Measurements from ENCODE around the gene NIPAL4.

NIPAL4 gene

GRCh38 chr5:157516626-157517325 is 56.8 kb downstream of the NIPAL4 start:
- no peak for DNase-seq (ENCODE audit: low spot score)

DNA sequence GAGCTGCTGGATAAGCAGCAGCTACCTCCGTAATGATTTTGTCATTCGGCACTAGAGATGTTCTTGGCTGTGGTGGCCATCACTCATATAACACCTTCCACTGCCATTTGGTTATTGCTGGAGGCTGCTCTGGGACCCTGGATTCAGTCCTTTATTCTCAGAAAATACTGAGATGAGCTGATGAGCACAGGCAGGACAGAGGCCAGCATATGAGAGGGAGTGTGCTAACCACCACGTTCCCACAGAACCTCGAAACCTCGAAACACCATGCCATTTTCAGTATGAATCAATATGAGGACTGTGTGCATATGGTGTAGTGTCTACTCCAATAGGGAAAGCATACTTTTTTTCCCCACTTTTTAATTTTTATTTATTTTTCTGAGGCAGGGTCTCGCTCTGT is 59.0 kb downstream of the NIPAL4 start:
- no peak for DNase-seq (ENCODE audit: low spot score)

DNA sequence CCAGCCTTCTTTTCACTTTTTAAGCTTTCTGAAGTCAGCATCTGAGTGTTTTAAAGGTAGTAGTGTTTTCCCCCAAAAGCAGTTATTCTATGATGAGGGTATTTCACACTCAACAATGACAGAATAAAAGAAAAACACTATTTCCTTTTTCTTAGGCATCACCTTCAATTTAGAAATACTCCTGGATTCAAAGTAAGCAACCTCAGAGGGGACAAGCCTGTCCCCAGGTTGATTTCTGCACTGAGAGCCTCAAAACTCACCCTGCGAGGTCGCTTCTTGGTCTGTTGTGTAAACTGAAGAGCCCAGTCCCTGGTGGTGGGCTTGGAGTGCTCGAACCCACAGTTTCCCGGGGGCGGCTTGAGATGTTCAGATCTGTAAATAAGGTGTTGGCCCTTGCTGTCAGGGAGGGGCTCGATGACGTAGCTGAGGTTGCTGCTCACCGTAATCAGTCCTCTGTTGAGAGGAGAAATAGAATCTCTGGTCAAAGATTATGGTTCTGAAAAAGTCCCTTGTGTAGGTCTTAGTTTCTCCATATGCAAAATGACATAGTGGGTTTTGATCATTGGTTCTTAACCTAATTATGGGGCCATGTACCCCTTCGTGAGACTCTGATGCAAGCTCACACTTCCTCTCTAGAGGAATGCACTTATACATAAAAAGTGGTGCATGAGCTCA is 59.7 kb downstream of the NIPAL4 start:
- no peak for DNase-seq (ENCODE audit: low spot score)

GRCh38 chr5:157520911-157521703 is 61.1 kb downstream of the NIPAL4 start:
- DNase-seq (ENCODE audit: low spot score): no peak

DNA sequence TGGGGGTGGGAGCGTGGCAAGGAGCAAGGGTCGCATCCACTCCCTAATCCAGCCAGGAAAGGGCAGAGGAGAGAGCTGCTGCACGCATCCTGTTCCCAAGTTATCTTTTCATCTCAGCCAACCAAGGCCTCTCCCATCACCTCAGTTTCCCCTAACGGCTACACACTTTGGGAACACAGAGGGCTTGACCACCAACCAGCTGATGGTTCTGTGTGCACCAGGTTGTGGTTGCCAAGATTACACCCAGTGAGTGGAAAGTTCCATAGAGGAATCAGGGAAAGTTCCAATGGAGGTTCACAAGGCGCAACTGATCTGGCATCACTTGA is 61.7 kb downstream of the NIPAL4 start:
- DNase-seq (ENCODE audit: low spot score): no peak

GRCh38 chr5:157523976-157524375 is 64.0 kb downstream of the NIPAL4 start:
- DNase-seq (ENCODE audit: low spot score): no peak
